AG04449 (cell line): ENCODE data around the gene OSBPL6.

Experiments
- CTCF ChIA-PET: fragments of 350-600 bp; formaldehyde crosslinking; extraction: SDS; loops from one replicate; lab custom pipeline; 2021; ENCODE audit warnings: antibody characterized with exemption; lab: Yijun Ruan, JAX
- POLR2A ChIA-PET: fragments of 400-600, 350-600 bp; formaldehyde crosslinking; extraction: SDS; loops from one replicate; lab custom pipeline; 2020; ENCODE audit warnings: antibody characterized with exemption, inconsistent platforms; lab: Yijun Ruan, JAX
- DNase-seq: peaks from one replicate; pipeline ENCODE4 v3.0.0-alpha.2; 2010; ENCODE audit warnings: low read depth, low spot score
- H3K4me3 ChIP-seq: 2 replicates; pipeline ENCODE4 v1.5.1; 2011; ENCODE audit warnings: low read depth, mild to moderate bottlenecking, control low read depth, low read length
- TF ChIP-seq, protein P1 (sequence below): IDR thresholded peaks from one replicate; pipeline ENCODE4 v1.5.1; 2011; ENCODE audit warnings: mild to moderate bottlenecking, moderate library complexity, low read length, control low read depth, inconsistent platforms; ENCODE audit not compliant: insufficient read depth; ENCODE audit errors: missing control alignments

The OSBPL6 gene

GRCh38 chr2:178366412-178366811 lies 172.1 kb downstream of the OSBPL6 start:
- ChIA-PET CTCF (interaction anchor here (1.1 kb wide), 1 partner anchor 253 kb away, joined by 3 read pairs; no protein-coding TSS in a partner anchor), POLR2A (no interaction called here)
- no peak overlapping the region for H3K4me3 ChIP-seq
- DNase-seq, result no peak
- TF ChIP-seq, protein P1, sequence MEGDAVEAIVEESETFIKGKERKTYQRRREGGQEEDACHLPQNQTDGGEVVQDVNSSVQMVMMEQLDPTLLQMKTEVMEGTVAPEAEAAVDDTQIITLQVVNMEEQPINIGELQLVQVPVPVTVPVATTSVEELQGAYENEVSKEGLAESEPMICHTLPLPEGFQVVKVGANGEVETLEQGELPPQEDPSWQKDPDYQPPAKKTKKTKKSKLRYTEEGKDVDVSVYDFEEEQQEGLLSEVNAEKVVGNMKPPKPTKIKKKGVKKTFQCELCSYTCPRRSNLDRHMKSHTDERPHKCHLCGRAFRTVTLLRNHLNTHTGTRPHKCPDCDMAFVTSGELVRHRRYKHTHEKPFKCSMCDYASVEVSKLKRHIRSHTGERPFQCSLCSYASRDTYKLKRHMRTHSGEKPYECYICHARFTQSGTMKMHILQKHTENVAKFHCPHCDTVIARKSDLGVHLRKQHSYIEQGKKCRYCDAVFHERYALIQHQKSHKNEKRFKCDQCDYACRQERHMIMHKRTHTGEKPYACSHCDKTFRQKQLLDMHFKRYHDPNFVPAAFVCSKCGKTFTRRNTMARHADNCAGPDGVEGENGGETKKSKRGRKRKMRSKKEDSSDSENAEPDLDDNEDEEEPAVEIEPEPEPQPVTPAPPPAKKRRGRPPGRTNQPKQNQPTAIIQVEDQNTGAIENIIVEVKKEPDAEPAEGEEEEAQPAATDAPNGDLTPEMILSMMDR, result no peak

DNA sequence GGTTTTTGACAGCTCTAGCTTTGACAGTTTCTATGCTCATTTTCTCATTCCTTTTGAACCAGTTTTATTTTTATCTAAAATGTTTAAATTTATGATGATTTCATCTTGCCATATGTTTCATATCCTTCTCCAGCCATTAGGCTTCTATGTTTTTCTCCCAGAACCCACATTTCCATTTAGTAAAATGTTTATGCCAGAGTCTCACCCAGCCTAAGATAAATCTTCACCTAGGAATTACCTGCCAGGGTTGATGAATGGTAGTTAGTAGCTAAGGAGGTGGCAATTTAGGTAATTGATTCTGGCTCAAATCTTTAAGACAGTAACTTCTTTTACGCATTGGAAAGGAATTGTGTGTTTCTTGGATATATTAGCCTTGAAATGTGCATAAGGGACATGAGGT lies 173.0 kb downstream of the OSBPL6 start:
- H3K4me3 ChIP-seq, result no peak overlapping the region
- ChIA-PET CTCF (interaction anchor here (0.8 to 1.2 kb wide), 3 partner anchors 17 to 47 kb away, joined by 3 read pairs; no protein-coding TSS in a partner anchor), POLR2A (no interaction called here)
- no peak for DNase-seq
- TF ChIP-seq, protein P1, result no peak

DNA sequence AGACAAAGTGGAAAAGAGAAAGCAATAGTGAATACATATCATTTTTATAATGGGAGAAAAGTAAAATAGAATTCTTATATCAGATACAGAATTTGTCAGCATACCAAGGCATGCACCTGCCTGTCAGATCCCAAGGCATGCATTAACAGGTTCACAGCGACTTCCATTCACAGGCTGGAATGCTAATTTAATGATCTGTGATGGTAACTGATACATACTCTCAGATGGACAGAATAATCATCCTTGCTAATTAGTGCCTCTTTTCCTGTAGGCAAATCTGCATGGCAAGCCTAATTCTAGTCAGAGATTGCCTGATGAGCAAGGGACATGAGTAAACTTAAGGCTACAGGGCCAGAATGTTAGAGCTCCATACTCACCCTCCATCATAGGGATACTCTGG lies 180.6 kb downstream of the OSBPL6 start:
- ChIA-PET POLR2A (no interaction called here), CTCF (no interaction called here)
- DNase-seq, result no peak
- no peak overlapping the region for H3K4me3 ChIP-seq
- TF ChIP-seq, protein P1, result no peak

GRCh38 chr2:178377046-178377445 lies 182.7 kb downstream of the OSBPL6 start:
- DNase-seq, result no peak
- ChIA-PET POLR2A (no interaction called here), CTCF (no interaction called here)
- H3K4me3 ChIP-seq, result no peak overlapping the region
- TF ChIP-seq, protein P1, result no peak

DNA sequence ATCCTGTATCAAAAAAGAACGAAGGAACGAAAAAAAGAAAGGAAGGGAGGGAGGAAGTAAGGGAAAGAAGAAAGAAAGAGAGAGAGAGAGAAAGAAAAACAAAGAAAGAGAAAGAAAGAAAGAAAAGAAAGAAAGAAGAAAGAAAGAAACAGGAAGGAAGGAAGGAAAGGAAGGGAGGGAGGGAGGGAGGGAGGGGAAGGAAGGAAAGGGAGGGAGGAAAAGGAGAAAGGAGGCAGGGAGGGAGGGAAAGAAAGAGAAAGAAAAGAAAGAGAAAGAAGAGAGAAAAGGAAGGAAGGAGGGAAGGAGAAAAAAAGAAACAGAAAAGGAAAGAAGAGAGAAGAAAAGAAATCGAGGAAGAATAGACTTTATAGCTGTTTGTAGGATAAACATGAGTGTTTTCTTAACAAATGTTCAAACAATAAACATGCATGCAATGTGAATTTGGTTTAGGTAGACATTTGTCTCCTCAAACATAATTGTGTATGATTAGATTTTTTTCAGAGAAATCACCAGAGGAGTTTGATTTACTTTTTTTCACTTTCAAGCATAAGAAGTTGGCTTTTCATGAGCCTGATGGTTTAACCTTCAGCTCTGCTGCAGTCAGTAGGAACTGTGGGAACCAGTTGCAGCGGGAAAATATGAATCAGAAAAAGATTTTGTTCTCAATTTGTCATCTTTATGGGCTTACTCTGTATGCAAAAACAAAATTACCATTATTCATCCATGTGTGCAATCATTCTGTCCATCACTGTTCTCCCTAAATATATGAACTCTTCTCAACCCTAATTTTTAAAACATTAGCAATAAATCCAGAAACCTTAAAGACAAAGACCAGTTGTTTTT lies 185.1 kb downstream of the OSBPL6 start:
- TF ChIP-seq, protein P1, result no peak
- POLR2A ChIA-PET, result no interaction called here
- CTCF ChIA-PET, result no interaction called here

DNA sequence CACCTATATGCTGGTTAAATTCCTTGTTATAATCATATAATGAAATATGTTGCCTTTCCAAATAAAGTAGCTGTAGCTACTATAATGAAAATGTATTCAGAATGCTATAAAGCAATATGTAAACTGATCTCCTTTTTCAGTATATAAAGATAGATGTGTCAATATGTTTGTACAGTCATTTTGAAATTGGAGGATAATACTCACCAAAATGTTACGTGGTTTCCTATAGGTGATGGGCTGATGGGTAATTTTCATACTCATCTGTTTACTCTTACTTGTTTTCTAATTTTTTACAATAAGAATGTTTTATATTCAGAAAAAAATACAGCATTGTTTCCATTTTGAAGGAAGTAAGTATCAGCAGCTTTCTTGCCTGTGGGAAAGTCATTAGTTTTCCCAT lies 186.5 kb downstream of the OSBPL6 start:
- no peak overlapping the region for H3K4me3 ChIP-seq
- ChIA-PET CTCF (interaction anchor here (1.1 to 1.3 kb wide), 3 partner anchors 11 to 16 kb away, joined by 3 to 5 read pairs (median 4); no protein-coding TSS in a partner anchor), POLR2A (no interaction called here)
- DNase-seq, result no peak
- TF ChIP-seq, protein P1, result no peak

More for the DNA sequence above, 185.1 kb downstream of the OSBPL6 start:
- DNase-seq, result no peak
- no peak overlapping the region for H3K4me3 ChIP-seq
